Dedifferentiated amniotic fluid mesenchymal stem cell (primary cell): ENCODE results near the gene PRAMEF5.
"Not testable (repeated sequence)": the region's sequence is repeated elsewhere in the genome, so short reads cannot be mapped to it uniquely, and the experiment has no call there.

Experiments used
- DNase-seq: peaks from one replicate; pipeline ENCODE4 v3.0.0-alpha.2; 2016; ENCODE audit errors: extremely low spot score

Gene PRAMEF5

GRCh38 chr1:13253898-13254297, at the start of gene PRAMEF5:
Gene PRAMEF5, plus strand, starts transcription at chr1:13254198. Its CDS starts 5,071 bp downstream, at chr1:13259269.
- DNase-seq: not testable (repeated sequence)

- DNase-seq: not testable (repeated sequence)
Observed at GRCh38 chr1:13208712-13209111, 45.3 kb upstream of the PRAMEF5 start.

- DNase-seq: not testable (repeated sequence)
Observed at GRCh38 chr1:13216619-13217018, 37.4 kb upstream of the PRAMEF5 start.

- not testable (repeated sequence) for DNase-seq
Observed at GRCh38 chr1:13219203-13219602, 34.8 kb upstream of the PRAMEF5 start.

- DNase-seq: not testable (repeated sequence)
Observed at GRCh38 chr1:13222788-13223187, 31.2 kb upstream of the PRAMEF5 start.

- DNase-seq: no peak
Observed at GRCh38 chr1:13224480-13225060, 29.4 kb upstream of the PRAMEF5 start.

- not testable (repeated sequence) for DNase-seq
Observed at GRCh38 chr1:13225675-13226204, 28.3 kb upstream of the PRAMEF5 start, which contains the start of gene PRAMEF18. Gene PRAMEF18, minus strand, starts transcription at chr1:13226154. Its CDS starts 48 bp downstream, at chr1:13226106.

- not testable (repeated sequence) for DNase-seq
Observed at GRCh38 chr1:13227271-13228055, 26.5 kb upstream of the PRAMEF5 start.

GRCh38 chr1:13228343-13228781, 25.6 kb upstream of the PRAMEF5 start:
- DNase-seq: no peak

- DNase-seq: not testable (repeated sequence)
Observed at GRCh38 chr1:13230096-13230495, 23.9 kb upstream of the PRAMEF5 start.

- DNase-seq: not testable (repeated sequence)
Observed at GRCh38 chr1:13230601-13231000, 23.4 kb upstream of the PRAMEF5 start.

DNA sequence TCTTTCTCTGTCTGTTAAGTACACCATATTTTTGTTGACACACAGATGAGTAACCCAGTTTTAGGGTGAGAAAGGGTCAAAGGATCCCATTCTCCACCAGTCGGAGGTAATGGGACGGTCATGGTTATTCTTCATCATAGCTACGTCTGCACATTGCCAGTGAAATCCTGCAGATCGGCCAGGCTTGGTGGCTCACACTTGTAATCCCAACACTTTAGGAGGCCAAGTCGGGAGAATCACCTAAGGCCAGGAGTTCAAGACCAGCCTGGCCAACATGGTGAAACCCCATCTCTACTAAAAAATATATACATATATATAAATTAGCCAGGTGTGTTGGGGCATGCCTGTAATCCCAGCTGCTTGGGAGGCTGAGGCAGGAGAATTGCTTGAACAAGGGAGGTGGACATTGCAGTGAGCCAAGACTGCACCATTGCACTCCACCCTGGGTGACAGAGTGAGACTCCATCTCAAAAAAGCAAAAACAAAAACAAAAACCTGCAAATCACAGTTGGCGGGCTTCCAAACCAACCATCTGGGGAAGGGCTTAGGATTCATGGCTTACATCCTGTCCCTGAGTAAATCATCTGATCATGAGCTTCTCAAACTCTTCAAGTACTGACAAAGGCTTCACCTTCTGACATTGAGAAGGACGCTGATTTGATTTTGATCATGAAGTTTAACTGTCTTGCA, 22.8 kb upstream of the PRAMEF5 start:
- DNase-seq: not testable (repeated sequence)

- DNase-seq: not testable (repeated sequence)
Observed at GRCh38 chr1:13232056-13232455, 21.9 kb upstream of the PRAMEF5 start.

DNA sequence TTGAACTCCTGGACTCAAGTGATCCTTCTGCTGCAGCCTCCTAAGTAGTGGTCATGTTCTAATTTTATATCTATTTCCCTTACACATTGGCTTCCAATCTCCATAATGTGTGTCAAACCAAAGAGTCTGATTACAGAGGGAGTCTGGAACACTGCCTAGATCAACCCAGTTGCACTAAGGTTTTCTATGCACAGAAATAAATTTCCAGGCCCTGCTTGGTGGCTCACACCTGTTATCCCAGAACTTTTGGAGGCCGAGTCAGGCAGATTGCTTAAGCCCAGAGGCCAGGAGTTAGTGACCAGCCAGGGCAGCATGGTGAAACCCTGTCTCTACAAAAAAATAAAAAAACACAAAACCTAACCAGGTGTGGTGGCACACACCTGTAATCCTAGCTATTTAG, 19.9 kb upstream of the PRAMEF5 start:
- DNase-seq: not testable (repeated sequence)

GRCh38 chr1:13237572-13237971, 16.4 kb upstream of the PRAMEF5 start:
- DNase-seq: not testable (repeated sequence)

GRCh38 chr1:13239633-13240032, 14.4 kb upstream of the PRAMEF5 start:
- not testable (repeated sequence) for DNase-seq

- DNase-seq: not testable (repeated sequence)
Observed at GRCh38 chr1:13243536-13244263, 10.3 kb upstream of the PRAMEF5 start.

DNA sequence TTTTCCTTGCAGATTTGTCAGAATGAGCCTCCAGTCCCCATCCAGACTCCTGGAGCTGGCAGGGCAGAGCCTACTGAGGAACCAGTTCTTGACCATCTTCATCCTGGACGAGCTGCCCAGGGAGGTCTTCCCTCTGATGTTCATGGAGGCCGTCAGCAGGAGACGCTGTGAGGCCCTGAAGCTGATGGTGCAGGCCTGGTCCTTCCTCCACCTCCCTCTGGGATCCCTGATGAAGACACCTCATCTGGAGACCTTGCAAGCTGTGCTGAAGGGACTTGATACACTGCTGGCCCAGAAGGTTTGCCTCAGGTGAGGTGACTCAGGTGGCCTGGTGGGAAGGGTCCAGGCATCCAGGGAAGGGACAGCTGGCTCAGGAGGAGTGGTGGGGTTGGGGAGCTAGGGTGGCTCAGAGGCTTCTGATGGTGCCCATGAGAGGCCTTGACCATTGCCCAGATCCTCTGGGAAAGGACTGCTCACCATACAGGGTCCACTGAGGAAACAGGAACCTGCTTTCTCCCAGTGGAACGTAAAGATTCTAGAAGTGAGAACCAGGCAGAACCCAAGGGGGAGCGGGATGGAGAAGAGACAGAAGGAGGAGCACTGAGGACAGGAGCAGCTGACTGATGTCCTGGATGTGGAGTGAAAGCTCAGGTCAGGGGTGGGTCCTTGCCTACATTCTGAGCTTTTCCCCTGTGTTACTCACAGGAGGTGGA, 8.0 kb upstream of the PRAMEF5 start:
- not testable (repeated sequence) for DNase-seq

- not testable (repeated sequence) for DNase-seq
Observed at GRCh38 chr1:13246554-13246871, 7.5 kb upstream of the PRAMEF5 start.

- DNase-seq: not testable (repeated sequence)
Observed at GRCh38 chr1:13247122-13247521, 6.9 kb upstream of the PRAMEF5 start.

DNA sequence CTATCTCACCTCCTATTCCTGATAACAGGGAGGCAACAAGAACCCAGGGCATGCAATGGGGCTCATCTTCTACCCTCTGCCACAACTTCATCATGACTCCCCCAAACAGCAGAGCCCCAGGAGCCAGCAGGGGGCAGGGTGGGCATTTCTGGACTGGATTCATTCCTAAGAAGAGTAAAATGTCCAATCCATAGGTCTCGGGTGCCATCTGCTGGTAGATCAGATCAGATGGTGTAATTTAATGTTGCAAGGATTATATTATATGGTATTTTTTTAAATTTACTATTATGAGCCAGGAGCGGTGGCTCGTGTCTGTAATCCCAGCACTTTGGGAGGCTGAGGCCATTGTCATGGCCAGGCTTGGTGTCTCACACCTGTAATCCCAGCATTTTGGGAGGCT, 11.1 kb downstream of the PRAMEF5 start:
- DNase-seq: not testable (repeated sequence)
